Fibroblast of skin of right biceps (primary cell): ENCODE results near the gene RREB1.

ENCODE experiments used
- DNase-seq: peaks from one replicate; pipeline ENCODE4 v3.0.0-alpha.2; 2013

RREB1 gene

GRCh38 chr6:7098993-7099392 lies 8.8 kb upstream of the RREB1 start:
- no peak for DNase-seq

- no peak for DNase-seq
Measured at GRCh38 chr6:7100072-7100752, 7.5 kb upstream of the RREB1 start.

- no peak for DNase-seq
Measured at GRCh38 chr6:7100753-7101081, 7.0 kb upstream of the RREB1 start.

- no peak for DNase-seq
Measured at GRCh38 chr6:7101290-7101689, 6.5 kb upstream of the RREB1 start.

GRCh38 chr6:7104752-7105151 lies 3.0 kb upstream of the RREB1 start:
- DNase-seq, result no peak

GRCh38 chr6:7106215-7106751 lies 1.5 kb upstream of the RREB1 start:
- no peak for DNase-seq

GRCh38 chr6:7106752-7107577 lies 796 bp upstream of the RREB1 start:
- DNase-seq, result peak; percentile 53

GRCh38 chr6:7108196-7108963 lies 619 bp downstream of the RREB1 start:
- DNase-seq, result peak; percentile 70

- peak; percentile 80 for DNase-seq
Measured at GRCh38 chr6:7108964-7109836, 1.4 kb downstream of the RREB1 start.

GRCh38 chr6:7110092-7110792 lies 2.5 kb downstream of the RREB1 start:
- no peak for DNase-seq

GRCh38 chr6:7111095-7111690 lies 3.4 kb downstream of the RREB1 start:
- no peak for DNase-seq

- DNase-seq, result no peak
Measured at GRCh38 chr6:7112171-7112570, 4.4 kb downstream of the RREB1 start.

- DNase-seq, result no peak
Measured at GRCh38 chr6:7112741-7113313, 5.1 kb downstream of the RREB1 start.

GRCh38 chr6:7114744-7115458 lies 7.1 kb downstream of the RREB1 start:
- no peak for DNase-seq

- no peak for DNase-seq
Measured at GRCh38 chr6:7115543-7116231, 7.9 kb downstream of the RREB1 start.

- no peak for DNase-seq
Measured at GRCh38 chr6:7119272-7119801, 11.6 kb downstream of the RREB1 start.

- no peak for DNase-seq
Measured at GRCh38 chr6:7121700-7122241, 14.0 kb downstream of the RREB1 start.

- DNase-seq, result no peak
Measured at GRCh38 chr6:7122684-7123083, 14.9 kb downstream of the RREB1 start.

GRCh38 chr6:7124114-7124513 lies 16.4 kb downstream of the RREB1 start:
- no peak for DNase-seq
